Cardiac muscle cell (in vitro differentiated cells and primary cell): ENCODE results near the gene LIN52. TPM values are rescaled to one million over a fixed set of nuclear protein-coding genes. Genes with fewer than 3 reads are reported as not detected.

Experiments
- DNase-seq, 2 donors: peaks; one replicate each; pipeline versions ENCODE4 v3.0.0 to v3.0.0-alpha.2; 2010 to 2017; ENCODE audit warnings: low read depth in 1 of 2, low spot score in 1 of 2
- H3K27ac ChIP-seq: fragments of 200-600 bp; sonication (generic); 2 replicates; pipeline ENCODE4 v1.5.1; 2016
- H3K27me3 ChIP-seq: fragments of 200-600 bp; sonication (generic); 2 replicates; pipeline ENCODE4 v1.6.0; 2016; ENCODE audit warnings: control low read depth
- H3K36me3 ChIP-seq: fragments of 200-600 bp; sonication (generic); 2 replicates; pipeline ENCODE4 v1.5.1; 2016; ENCODE audit warnings: control low read depth
- H3K4me1 ChIP-seq: fragments of 200-600 bp; sonication (generic); 2 replicates; pipeline ENCODE4 v1.8.1; 2017; ENCODE audit warnings: low read depth, mild to moderate bottlenecking, mixed run types
- H3K4me3 ChIP-seq: fragments of 200-600 bp; sonication (generic); 2 replicates; pipeline ENCODE4 v1.5.1; 2016; ENCODE audit warnings: mild to moderate bottlenecking
- H3K9me3 ChIP-seq: fragments of 200-600 bp; sonication (generic); 2 replicates; pipeline ENCODE4 v1.5.1; 2017; ENCODE audit warnings: low read depth, mild to moderate bottlenecking, control low read depth
- CTCF ChIP-seq: IDR thresholded peaks from 2 replicates; pipeline ENCODE4 v1.5.1; 2012; ENCODE audit warnings: low read depth, mild to moderate bottlenecking, low read length
- polyA plus RNA-seq: library from polyadenylated mRNA; unstranded; fragments of >200 nt; fragmentation: Nextera tagmentation; extraction: Ambion mirVana; gene quantifications from 2 replicates; pipeline ENCODE4 v1.2.1, GENCODE V29; 2016
- total RNA-seq: library from RNA; depleted of rRNA; stranded (reverse); fragments of >200 nt; gene quantifications from 2 replicates; pipeline ENCODE4 v1.2.3, GENCODE V29; 2016

The LIN52 gene
- total and polyA plus RNA-seq, 2 experiments from 2014 or later, result 8.1 to 12.6 TPM

GRCh38 chr14:74240794-74241651, 156.3 kb downstream of the LIN52 start:
- Histone ChIP-seq H3K4me1 (peaks cover 10% of the 10 kb centered on the region), H3K4me3 (peak overlapping the region; percentile 14), H3K27ac (no peak overlapping the region), H3K9me3 (no peaks in the 10 kb centered on the region), H3K27me3 (peaks cover 98% of the 10 kb centered on the region), H3K36me3 (no peaks in the 10 kb centered on the region)
- TF ChIP-seq CTCF, result no peak
- DNase-seq, result peak in 1 of 2 donors; percentile 41

GRCh38 chr14:74241652-74242017, 156.9 kb downstream of the LIN52 start:
- Histone ChIP-seq H3K4me3 (peak overlapping the region; percentile 14), H3K4me1 (peaks cover 10% of the 10 kb centered on the region), H3K27me3 (peaks cover 99% of the 10 kb centered on the region), H3K27ac (no peak overlapping the region), H3K9me3 (no peaks in the 10 kb centered on the region), H3K36me3 (no peaks in the 10 kb centered on the region)
- DNase-seq, result no peak
- no peak for TF ChIP-seq CTCF

- no peak overlapping the region for H3K4me3 ChIP-seq
- H3K9me3 ChIP-seq, result no peaks in the 10 kb centered on the region
- peaks cover 10% of the 10 kb centered on the region for H3K4me1 ChIP-seq
- no peak for DNase-seq
- H3K27ac ChIP-seq, result no peak overlapping the region
- H3K36me3 ChIP-seq, result no peaks in the 10 kb centered on the region
- no peak for TF ChIP-seq CTCF
- H3K27me3 ChIP-seq, result peaks cover 99% of the 10 kb centered on the region
Measured at GRCh38 chr14:74242021-74242779, 157.4 kb downstream of the LIN52 start.

GRCh38 chr14:74242780-74243042, 158.0 kb downstream of the LIN52 start:
- no peak for DNase-seq
- Histone ChIP-seq H3K4me3 (no peak overlapping the region), H3K4me1 (peaks cover 10% of the 10 kb centered on the region), H3K27ac (no peak overlapping the region), H3K9me3 (no peaks in the 10 kb centered on the region), H3K36me3 (no peaks in the 10 kb centered on the region), H3K27me3 (peaks cover 99% of the 10 kb centered on the region)
- no peak for TF ChIP-seq CTCF

- peaks cover 99% of the 10 kb centered on the region for H3K27me3 ChIP-seq
- no peaks in the 10 kb centered on the region for H3K9me3 ChIP-seq
- no peak overlapping the region for H3K27ac ChIP-seq
- peaks cover 10% of the 10 kb centered on the region for H3K4me1 ChIP-seq
- DNase-seq, result no peak
- H3K4me3 ChIP-seq, result no peak overlapping the region
- H3K36me3 ChIP-seq, result no peaks in the 10 kb centered on the region
- no peak for TF ChIP-seq CTCF
Measured at GRCh38 chr14:74243051-74243450, 158.3 kb downstream of the LIN52 start.
